AG10803 (cell line): Measurements from ENCODE around the gene PLA2G2F.
A peak's percentile ranks its signal among the peaks of the same experiment; 100 is the strongest.

ENCODE experiments used
- DNase-seq: peaks from one replicate; pipeline ENCODE4 v3.0.0; 2010; ENCODE audit warnings: low read depth
- H3K4me3 ChIP-seq: 2 replicates; pipeline ENCODE4 v1.5.1; 2011; ENCODE audit warnings: mild to moderate bottlenecking, low read length, control low read depth
- CTCF ChIP-seq: conservative IDR thresholded peaks from 2 replicates; pipeline ENCODE4 v1.5.1; 2011; ENCODE audit warnings: mild to moderate bottlenecking, low read length, control low read depth, inconsistent platforms

PLA2G2F gene

GRCh38 chr1:20192364-20192763 lies 53.2 kb downstream of the PLA2G2F start:
- TF ChIP-seq CTCF, result no peak
- DNase-seq, result peak; percentile 30
- no peak overlapping the region for H3K4me3 ChIP-seq

- no peak for DNase-seq
- no peak for TF ChIP-seq CTCF
- H3K4me3 ChIP-seq, result no peak overlapping the region
Measured at GRCh38 chr1:20192871-20193411, 53.8 kb downstream of the PLA2G2F start.

- no peak overlapping the region for H3K4me3 ChIP-seq
- DNase-seq, result no peak
- TF ChIP-seq CTCF, result no peak
Measured at GRCh38 chr1:20194224-20194623, 55.1 kb downstream of the PLA2G2F start.

GRCh38 chr1:20194757-20195461 lies 55.8 kb downstream of the PLA2G2F start:
- peak; percentile 45 for DNase-seq
- TF ChIP-seq CTCF, result peak; percentile 94
- no peak overlapping the region for H3K4me3 ChIP-seq

GRCh38 chr1:20195462-20195780 lies 56.3 kb downstream of the PLA2G2F start:
- TF ChIP-seq CTCF, result no peak
- H3K4me3 ChIP-seq, result no peak overlapping the region

GRCh38 chr1:20197329-20197791 lies 58.2 kb downstream of the PLA2G2F start:
- no peak overlapping the region for H3K4me3 ChIP-seq
- no peak for DNase-seq
- no peak for TF ChIP-seq CTCF

More at GRCh38 chr1:20195462-20195780, 56.3 kb downstream of the PLA2G2F start:
- no peak for DNase-seq

GRCh38 chr1:20198296-20198695 lies 59.2 kb downstream of the PLA2G2F start:
- H3K4me3 ChIP-seq, result no peak overlapping the region
- no peak for TF ChIP-seq CTCF
- no peak for DNase-seq
